ENCODE results near the gene LCLAT1.

The LCLAT1 gene

GRCh38 chr2:30691948-30692828 is 245.1 kb downstream of the LCLAT1 start:
- no peak for DNase-seq

GRCh38 chr2:30692829-30693275 is 245.8 kb downstream of the LCLAT1 start:
- DNase-seq: no peak
